WTC11 (cell line): ENCODE data around the gene KLHL18.

Experiments used
- CTCF ChIP-seq: fragments of 200-600 bp; IDR thresholded peaks from 2 replicates; pipeline ENCODE4 v1.8.0; 2022; ENCODE audit warnings: antibody characterized with exemption
- OVOL2 ChIP-seq: fragments of 250-450 bp; sonication (Bioruptor Pico); IDR thresholded peaks from 2 replicates; pipeline ENCODE4 v1.9.0; 2021; ENCODE audit warnings: mild to moderate bottlenecking, borderline replicate concordance
- TF ChIP-seq, protein P1 (sequence below): sonication (generic); formaldehyde crosslinking; IDR thresholded peaks from 2 replicates; pipeline ENCODE4 v1.8.1; 2023; ENCODE audit warnings: mild to moderate bottlenecking, moderate library complexity, missing genetic modification reagents

DNA sequence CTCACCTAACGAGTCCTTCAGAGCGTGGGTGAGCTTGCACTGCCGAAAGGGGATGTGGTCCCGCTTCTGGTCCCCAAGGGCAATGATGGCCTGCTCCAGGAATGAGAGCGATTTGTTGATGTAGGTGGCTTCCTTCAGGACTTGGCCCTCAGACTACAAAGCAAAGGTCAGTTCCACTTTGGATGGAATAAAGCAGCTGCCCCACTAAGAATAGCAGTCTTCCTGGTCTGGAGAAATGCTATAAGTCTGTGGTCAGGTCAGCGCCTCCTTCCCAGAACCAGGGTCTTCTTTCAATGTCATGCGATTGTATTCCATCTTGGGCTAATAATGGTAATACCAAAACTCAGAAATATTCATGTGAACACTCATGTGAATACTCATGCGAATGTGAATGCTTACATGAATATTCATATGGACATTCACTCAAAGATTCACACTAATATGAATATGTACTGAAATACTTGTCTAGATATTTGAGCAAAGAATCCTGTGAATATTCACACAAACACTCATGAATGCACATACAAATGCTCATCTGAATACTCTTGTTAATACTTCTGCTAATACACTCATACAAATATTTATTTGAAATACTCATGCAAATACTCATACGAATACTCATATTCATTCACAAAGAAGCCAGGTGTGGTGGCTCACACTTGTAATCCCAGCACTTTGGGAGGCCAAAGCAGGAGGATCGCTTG, 16.9 kb upstream of the KLHL18 start:
- TF ChIP-seq CTCF (no peak), OVOL2 (no peak)
- TF ChIP-seq, protein P1, sequence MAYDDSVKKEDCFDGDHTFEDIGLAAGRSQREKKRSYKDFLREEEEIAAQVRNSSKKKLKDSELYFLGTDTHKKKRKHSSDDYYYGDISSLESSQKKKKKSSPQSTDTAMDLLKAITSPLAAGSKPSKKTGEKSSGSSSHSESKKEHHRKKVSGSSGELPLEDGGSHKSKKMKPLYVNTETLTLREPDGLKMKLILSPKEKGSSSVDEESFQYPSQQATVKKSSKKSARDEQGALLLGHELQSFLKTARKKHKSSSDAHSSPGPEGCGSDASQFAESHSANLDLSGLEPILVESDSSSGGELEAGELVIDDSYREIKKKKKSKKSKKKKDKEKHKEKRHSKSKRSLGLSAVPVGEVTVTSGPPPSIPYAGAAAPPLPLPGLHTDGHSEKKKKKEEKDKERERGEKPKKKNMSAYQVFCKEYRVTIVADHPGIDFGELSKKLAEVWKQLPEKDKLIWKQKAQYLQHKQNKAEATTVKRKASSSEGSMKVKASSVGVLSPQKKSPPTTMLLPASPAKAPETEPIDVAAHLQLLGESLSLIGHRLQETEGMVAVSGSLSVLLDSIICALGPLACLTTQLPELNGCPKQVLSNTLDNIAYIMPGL (CRISPR knock-in tag) = no peak
